HepG2 (cell line): ENCODE measurements around the gene TJP2. TPM values are rescaled to one million over a fixed set of nuclear protein-coding genes. Genes with fewer than 3 reads are reported as not detected.
A peak's percentile ranks its signal among the peaks of the same experiment; 100 is the strongest.

ENCODE experiments used
- CERS6 ChIP-seq: sonication (generic); formaldehyde crosslinking; IDR thresholded peaks from 2 replicates; pipeline ENCODE4 v1.5.0; 2020; ENCODE audit warnings: missing genetic modification reagents
- CHD2 ChIP-seq: IDR thresholded peaks from 2 replicates; pipeline ENCODE4 v1.6.1; 2011; ENCODE audit warnings: low read depth, low read length, improper control_type of control experiment
- HMG20B ChIP-seq: conservative IDR thresholded peaks from 2 replicates; pipeline ENCODE4 v1.6.1; 2016; ENCODE audit warnings: missing genetic modification reagents, missing compliant biosample characterization
- MAFF ChIP-seq: IDR thresholded peaks from 2 replicates; pipeline ENCODE4 v1.6.1; 2011; ENCODE audit warnings: low read depth, low read length, improper control_type of control experiment
- PATZ1 ChIP-seq: sonication (generic); formaldehyde crosslinking; IDR thresholded peaks from 2 replicates; pipeline ENCODE4 v1.4.0; 2020; ENCODE audit warnings: missing genetic modification reagents
- SKI ChIP-seq: fragments of 450-650 bp; IDR thresholded peaks from one replicate; pipeline ENCODE4 v1.6.1; 2018; ENCODE audit warnings: mild to moderate bottlenecking; ENCODE audit not compliant: partially characterized antibody
- SMC3 ChIP-seq: IDR thresholded peaks from 2 replicates; pipeline ENCODE4 v1.6.1; 2011; ENCODE audit warnings: low read length, improper control_type of control experiment
- ZHX1 ChIP-seq: sonication (generic); formaldehyde crosslinking; IDR thresholded peaks from 2 replicates; pipeline ENCODE4 v1.8.1; 2022; ENCODE audit warnings: low read depth, mild to moderate bottlenecking, missing genetic modification reagents
- ZNF333 ChIP-seq: sonication (generic); formaldehyde crosslinking; IDR thresholded peaks from 2 replicates; pipeline ENCODE4 v1.4.0; 2020; ENCODE audit warnings: mild to moderate bottlenecking, missing genetic modification reagents, borderline replicate concordance
- polyA plus RNA-seq, 8 experiments: library from polyadenylated mRNA; depleted of rRNA in 3 of 8; stranded (reverse) in 7 of 8; unstranded in 1 of 8; fragments of >200 nt; fragmentation: Illumina TruSeq in 4 of 8; extraction: Trizol in 4 of 8; gene quantifications; 2 replicates each; pipeline versions ENCODE4 v1.2.1 to v1.2.3, GENCODE V29; 2011 to 2016; ENCODE audit warnings: low read depth in 4 of 8, missing spikeins in 1 of 8, mixed read lengths in 1 of 8; ENCODE audit not compliant: insufficient read depth in 1 of 8
- total RNA-seq, 5 experiments: library from RNA; depleted of rRNA; stranded (reverse); fragments of >200 nt; fragmentation: Illumina TruSeq; extraction: Trizol; gene quantifications; 2 replicates each; pipeline ENCODE4 v1.2.3, GENCODE V29; 2016; ENCODE audit warnings: low read depth in 1 of 5

Gene TJP2
- total and polyA plus RNA-seq, 2 of the 13 experiments (the other 11 are each of a cell fraction or from before 2014, with no cell fraction given): 109 to 110 TPM

GRCh38 chr9:69131682-69132081, 42.4 kb upstream of the TJP2 start (continued):
- TF ChIP-seq MAFF: no peak
- no peak for TF ChIP-seq CHD2
- no peak for TF ChIP-seq SKI
- peak; percentile 71; the same call in 1 of the 2 replicates for TF ChIP-seq HMG20B
- TF ChIP-seq PATZ1 (CRISPR knock-in tag): peak; percentile 56
- no peak for TF ChIP-seq ZNF333
- TF ChIP-seq ZHX1 (CRISPR knock-in tag): no peak
- TF ChIP-seq SMC3: peak; percentile 36
- TF ChIP-seq CERS6 (CRISPR knock-in tag): no peak
